WTC11 (cell line): ENCODE measurements around the gene PICALM.

Experiments
- ATF3 ChIP-seq: sonication (generic); formaldehyde crosslinking; conservative IDR thresholded peaks from 2 replicates; pipeline ENCODE4 v1.8.1; 2022; ENCODE audit warnings: mild to moderate bottlenecking, missing genetic modification reagents
- SP1 ChIP-seq: sonication (generic); formaldehyde crosslinking; conservative IDR thresholded peaks from 2 replicates; pipeline ENCODE4 v1.8.1; 2022; ENCODE audit warnings: missing genetic modification reagents
- USF2 ChIP-seq: sonication (generic); formaldehyde crosslinking; IDR thresholded peaks from 2 replicates; pipeline ENCODE4 v1.8.1; 2023; ENCODE audit warnings: mild to moderate bottlenecking, missing genetic modification reagents, moderate library complexity
- TF ChIP-seq, protein P1 (sequence below): sonication (generic); formaldehyde crosslinking; IDR thresholded peaks from 2 replicates; pipeline ENCODE4 v1.8.0; 2022; ENCODE audit warnings: missing genetic modification reagents
- TF ChIP-seq, protein P2 (sequence below): fragments of 200-600 bp; IDR thresholded peaks from 2 replicates; pipeline ENCODE4 v1.8.0; 2022; ENCODE audit warnings: antibody characterized with exemption

DNA sequence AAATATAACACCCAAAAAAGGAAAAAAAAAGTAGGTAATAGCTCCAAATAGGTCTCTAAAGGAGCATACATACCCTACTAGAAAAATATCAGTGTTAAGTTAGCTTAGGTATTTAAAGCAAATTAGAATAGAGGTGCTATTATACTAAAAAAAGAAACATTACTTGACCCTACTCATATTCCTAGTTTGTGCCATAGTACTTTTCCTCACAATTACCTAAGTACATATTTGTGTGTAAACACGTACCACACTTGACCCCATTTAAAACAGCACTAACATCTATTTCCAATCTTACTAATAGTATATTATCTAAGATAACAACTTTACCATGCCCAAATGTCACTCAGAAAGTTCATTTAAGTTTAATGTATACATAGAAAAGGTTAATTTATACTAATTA is 57.7 kb downstream of the PICALM start:
- TF ChIP-seq USF2 (CRISPR knock-in tag), result no peak
- TF ChIP-seq, protein P1, sequence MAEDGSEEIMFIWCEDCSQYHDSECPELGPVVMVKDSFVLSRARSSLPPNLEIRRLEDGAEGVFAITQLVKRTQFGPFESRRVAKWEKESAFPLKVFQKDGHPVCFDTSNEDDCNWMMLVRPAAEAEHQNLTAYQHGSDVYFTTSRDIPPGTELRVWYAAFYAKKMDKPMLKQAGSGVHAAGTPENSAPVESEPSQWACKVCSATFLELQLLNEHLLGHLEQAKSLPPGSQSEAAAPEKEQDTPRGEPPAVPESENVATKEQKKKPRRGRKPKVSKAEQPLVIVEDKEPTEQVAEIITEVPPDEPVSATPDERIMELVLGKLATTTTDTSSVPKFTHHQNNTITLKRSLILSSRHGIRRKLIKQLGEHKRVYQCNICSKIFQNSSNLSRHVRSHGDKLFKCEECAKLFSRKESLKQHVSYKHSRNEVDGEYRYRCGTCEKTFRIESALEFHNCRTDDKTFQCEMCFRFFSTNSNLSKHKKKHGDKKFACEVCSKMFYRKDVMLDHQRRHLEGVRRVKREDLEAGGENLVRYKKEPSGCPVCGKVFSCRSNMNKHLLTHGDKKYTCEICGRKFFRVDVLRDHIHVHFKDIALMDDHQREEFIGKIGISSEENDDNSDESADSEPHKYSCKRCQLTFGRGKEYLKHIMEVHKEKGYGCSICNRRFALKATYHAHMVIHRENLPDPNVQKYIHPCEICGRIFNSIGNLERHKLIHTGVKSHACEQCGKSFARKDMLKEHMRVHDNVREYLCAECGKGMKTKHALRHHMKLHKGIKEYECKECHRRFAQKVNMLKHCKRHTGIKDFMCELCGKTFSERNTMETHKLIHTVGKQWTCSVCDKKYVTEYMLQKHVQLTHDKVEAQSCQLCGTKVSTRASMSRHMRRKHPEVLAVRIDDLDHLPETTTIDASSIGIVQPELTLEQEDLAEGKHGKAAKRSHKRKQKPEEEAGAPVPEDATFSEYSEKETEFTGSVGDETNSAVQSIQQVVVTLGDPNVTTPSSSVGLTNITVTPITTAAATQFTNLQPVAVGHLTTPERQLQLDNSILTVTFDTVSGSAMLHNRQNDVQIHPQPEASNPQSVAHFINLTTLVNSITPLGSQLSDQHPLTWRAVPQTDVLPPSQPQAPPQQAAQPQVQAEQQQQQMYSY, result no peak
- TF ChIP-seq, protein P2, sequence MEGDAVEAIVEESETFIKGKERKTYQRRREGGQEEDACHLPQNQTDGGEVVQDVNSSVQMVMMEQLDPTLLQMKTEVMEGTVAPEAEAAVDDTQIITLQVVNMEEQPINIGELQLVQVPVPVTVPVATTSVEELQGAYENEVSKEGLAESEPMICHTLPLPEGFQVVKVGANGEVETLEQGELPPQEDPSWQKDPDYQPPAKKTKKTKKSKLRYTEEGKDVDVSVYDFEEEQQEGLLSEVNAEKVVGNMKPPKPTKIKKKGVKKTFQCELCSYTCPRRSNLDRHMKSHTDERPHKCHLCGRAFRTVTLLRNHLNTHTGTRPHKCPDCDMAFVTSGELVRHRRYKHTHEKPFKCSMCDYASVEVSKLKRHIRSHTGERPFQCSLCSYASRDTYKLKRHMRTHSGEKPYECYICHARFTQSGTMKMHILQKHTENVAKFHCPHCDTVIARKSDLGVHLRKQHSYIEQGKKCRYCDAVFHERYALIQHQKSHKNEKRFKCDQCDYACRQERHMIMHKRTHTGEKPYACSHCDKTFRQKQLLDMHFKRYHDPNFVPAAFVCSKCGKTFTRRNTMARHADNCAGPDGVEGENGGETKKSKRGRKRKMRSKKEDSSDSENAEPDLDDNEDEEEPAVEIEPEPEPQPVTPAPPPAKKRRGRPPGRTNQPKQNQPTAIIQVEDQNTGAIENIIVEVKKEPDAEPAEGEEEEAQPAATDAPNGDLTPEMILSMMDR, result no peak
- no peak for TF ChIP-seq SP1
- TF ChIP-seq ATF3 (CRISPR knock-in tag), result no peak
